Activated CD4-positive, CD25-positive, alpha-beta regulatory T cell (primary cell): ENCODE results near the gene MCF2L.

Experiments
- DNase-seq, 4 experiments: peaks; one replicate each; lab custom pipeline; 2025; lab: John Stamatoyannopoulos, UW

Gene MCF2L

GRCh38 chr13:113114511-113115362 lies 145.7 kb downstream of the MCF2L start:
- no peak for DNase-seq

- no peak for DNase-seq
These were observed 146.6 kb downstream of the MCF2L start for GRCh38 chr13:113115363-113116205.

GRCh38 chr13:113116206-113116800 lies 147.3 kb downstream of the MCF2L start:
- no peak for DNase-seq

GRCh38 chr13:113116871-113117271 lies 147.9 kb downstream of the MCF2L start:
- DNase-seq = no peak

- DNase-seq = no peak
These were observed 148.4 kb downstream of the MCF2L start for GRCh38 chr13:113117335-113117872.

- DNase-seq = no peak
These were observed 148.9 kb downstream of the MCF2L start for GRCh38 chr13:113117911-113118260.

- DNase-seq = no peak
These were observed 149.4 kb downstream of the MCF2L start for GRCh38 chr13:113118261-113119021.

GRCh38 chr13:113119166-113119821 lies 150.3 kb downstream of the MCF2L start:
- DNase-seq = no peak

- no peak for DNase-seq
These were observed 150.8 kb downstream of the MCF2L start for GRCh38 chr13:113119822-113120189.

- no peak for DNase-seq
These were observed 151.5 kb downstream of the MCF2L start for GRCh38 chr13:113120300-113121182.

GRCh38 chr13:113121183-113121927 lies 152.3 kb downstream of the MCF2L start:
- no peak for DNase-seq

GRCh38 chr13:113121928-113122471 lies 153.0 kb downstream of the MCF2L start:
- no peak for DNase-seq

- no peak for DNase-seq
These were observed 153.7 kb downstream of the MCF2L start, which contains the start of gene F10 for GRCh38 chr13:113122550-113123225. Gene F10, plus strand, starts transcription at chr13:113122799. Its CDS starts 57 bp downstream, at chr13:113122856.

- no peak for DNase-seq
These were observed 154.5 kb downstream of the MCF2L start for GRCh38 chr13:113123226-113124201.

GRCh38 chr13:113124211-113124970 lies 155.4 kb downstream of the MCF2L start:
- DNase-seq = no peak

- no peak for DNase-seq
These were observed 156.7 kb downstream of the MCF2L start for GRCh38 chr13:113125506-113126264.
